ENCODE results near the gene MMP3. TPM values are rescaled to one million over a fixed set of nuclear protein-coding genes. Genes with fewer than 3 reads are reported as not detected.

MMP3 gene
- total RNA-seq, 1 experiment from 2014 or later, result not detected

GRCh38 chr11:102793677-102794290 lies 49.6 kb downstream of the MMP3 start:
- H2AFZ ChIP-seq, result no peak overlapping the region
- no peak for DNase-seq
- H4K20me1 ChIP-seq (ENCODE audit: insufficient read depth), result no peaks in the 10 kb centered on the region
- BruUV-seq (replicated peaks), result no TSS peak
- intact Hi-C loops (cut with micrococcal nuclease; ENCODE audit: unreplicated experiment), result no loop called here
- TF ChIP-seq EZH2 (IDR thresholded peaks at IDR 0.05; ENCODE audit: low read depth) (no peak), CTCF (conservative IDR thresholded peaks at IDR 0.05) (no peak)
- H3K4me2 ChIP-seq, result no peak overlapping the region
- no peaks in the 10 kb centered on the region for H3K9me3 ChIP-seq (ENCODE audit: insufficient read depth, low read depth)
- no peak overlapping the region for H3K4me3 ChIP-seq
- H3K27me3 ChIP-seq (ENCODE audit: insufficient read depth, low read depth), result no peaks in the 10 kb centered on the region
- H3K4me1 ChIP-seq (replicated peaks; ENCODE audit: insufficient read depth), result peaks cover 10% of the 10 kb centered on the region; the same call in 1 of the 2 replicates
- H3K9me2 ChIP-seq (ENCODE audit: insufficient read depth), result no peaks in the 10 kb centered on the region
- H3K36me3 ChIP-seq (ENCODE audit: low read depth), result no peaks in the 10 kb centered on the region
- POLR2A ChIA-PET (ENCODE audit: unreplicated experiment), result no interaction called here
- peaks cover 11% of the 10 kb centered on the region; the same call in 1 of the 2 replicates for H3F3A ChIP-seq (ENCODE audit: insufficient read depth, low read depth)
- no peak overlapping the region for H3K27ac ChIP-seq
- CTCF ChIA-PET, result no interaction called here
- H3K79me2 ChIP-seq (ENCODE audit: low read depth), result no peaks in the 10 kb centered on the region

- peaks cover 3% of the 10 kb centered on the region; the same call in 1 of the 2 replicates for H3F3A ChIP-seq (ENCODE audit: insufficient read depth, low read depth)
- intact Hi-C loops (cut with micrococcal nuclease; ENCODE audit: unreplicated experiment), result no loop called here
- H3K4me1 ChIP-seq (replicated peaks; ENCODE audit: insufficient read depth), result peaks cover 2% of the 10 kb centered on the region; the same call in 1 of the 2 replicates
- no peak overlapping the region for H3K4me3 ChIP-seq
- POLR2A ChIA-PET (ENCODE audit: unreplicated experiment), result no interaction called here
- H3K9me3 ChIP-seq (ENCODE audit: insufficient read depth, low read depth), result no peaks in the 10 kb centered on the region
- H3K4me2 ChIP-seq, result no peak overlapping the region
- TF ChIP-seq EZH2 (IDR thresholded peaks at IDR 0.05; ENCODE audit: low read depth) (no peak), CTCF (conservative IDR thresholded peaks at IDR 0.05) (no peak)
- no peaks in the 10 kb centered on the region for H3K36me3 ChIP-seq (ENCODE audit: low read depth)
- CTCF ChIA-PET, result no interaction called here
- no peaks in the 10 kb centered on the region for H3K27me3 ChIP-seq (ENCODE audit: insufficient read depth, low read depth)
- DNase-seq, result no peak
- no peaks in the 10 kb centered on the region for H3K9me2 ChIP-seq (ENCODE audit: insufficient read depth)
- no peak overlapping the region for H2AFZ ChIP-seq
- BruUV-seq (replicated peaks), result no TSS peak
- H3K27ac ChIP-seq, result no peak overlapping the region
- no peaks in the 10 kb centered on the region for H3K79me2 ChIP-seq (ENCODE audit: low read depth)
- H4K20me1 ChIP-seq (ENCODE audit: insufficient read depth), result no peaks in the 10 kb centered on the region
Observed at GRCh38 chr11:102792604-102793003, 50.8 kb downstream of the MMP3 start.

- Histone ChIP-seq H4K20me1 (ENCODE audit: insufficient read depth) (no peaks in the 10 kb centered on the region), H3K27ac (no peak overlapping the region), H3K4me3 (no peak overlapping the region), H3F3A (ENCODE audit: insufficient read depth, low read depth) (no peaks in the 10 kb centered on the region), H3K36me3 (ENCODE audit: low read depth) (no peaks in the 10 kb centered on the region), H3K4me2 (no peak overlapping the region), H3K9me3 (ENCODE audit: insufficient read depth, low read depth) (no peaks in the 10 kb centered on the region), H3K9me2 (ENCODE audit: insufficient read depth) (no peaks in the 10 kb centered on the region), H3K27me3 (ENCODE audit: insufficient read depth, low read depth) (no peaks in the 10 kb centered on the region), H3K79me2 (ENCODE audit: low read depth) (no peaks in the 10 kb centered on the region), H2AFZ (no peak overlapping the region), H3K4me1 (replicated peaks; ENCODE audit: insufficient read depth) (no peaks in the 10 kb centered on the region)
- no peak for DNase-seq
- CTCF ChIA-PET, result no interaction called here
- BruUV-seq (replicated peaks), result no TSS peak
- TF ChIP-seq CTCF (conservative IDR thresholded peaks at IDR 0.05) (no peak), EZH2 (IDR thresholded peaks at IDR 0.05; ENCODE audit: low read depth) (no peak)
- POLR2A ChIA-PET (ENCODE audit: unreplicated experiment), result no interaction called here
- intact Hi-C loops (cut with micrococcal nuclease; ENCODE audit: unreplicated experiment), result no loop called here
Observed at GRCh38 chr11:102791271-102792036, 52.0 kb downstream of the MMP3 start.

All from PC-9 (cell line).